HEK293 (cell line): ENCODE data around the gene BLOC1S5.

ENCODE experiments used
- EGR2 ChIP-seq: fragments of 450-650 bp; formaldehyde crosslinking; IDR thresholded peaks from 2 replicates; pipeline ENCODE4 v1.5.1; 2016; ENCODE audit warnings: low read depth, missing biosample characterization, missing genetic modification characterization
- IKZF3 ChIP-seq: fragments of 450-650 bp; IDR thresholded peaks from 2 replicates; pipeline ENCODE4 v1.5.0; 2018; ENCODE audit warnings: missing biosample characterization, mild to moderate bottlenecking, missing genetic modification characterization, moderate library complexity
- KLF7 ChIP-seq: fragments of 450-650 bp; formaldehyde crosslinking; IDR thresholded peaks from 2 replicates; pipeline ENCODE4 v1.5.1; 2016; ENCODE audit warnings: missing biosample characterization, missing genetic modification characterization, borderline replicate concordance
- ZBTB8A ChIP-seq: fragments of 450-650 bp; formaldehyde crosslinking; IDR thresholded peaks from 2 replicates; pipeline ENCODE4 v1.5.1; 2016; ENCODE audit warnings: missing biosample characterization, missing genetic modification characterization
- ZNF140 ChIP-seq: fragments of 450-650 bp; formaldehyde crosslinking; IDR thresholded peaks from 2 replicates; pipeline ENCODE4 v1.5.1; 2016; ENCODE audit warnings: missing biosample characterization, missing genetic modification characterization
- ZNF146 ChIP-seq: fragments of 450-650 bp; formaldehyde crosslinking; IDR thresholded peaks from 2 replicates; pipeline ENCODE4 v1.5.1; 2016; ENCODE audit warnings: missing biosample characterization, missing genetic modification characterization
- ZNF19 ChIP-seq: fragments of 450-650 bp; formaldehyde crosslinking; IDR thresholded peaks from 2 replicates; pipeline ENCODE4; 2016; ENCODE audit warnings: missing biosample characterization, missing genetic modification characterization, low read depth
- ZNF2 ChIP-seq: fragments of 450-650 bp; formaldehyde crosslinking; IDR thresholded peaks from 2 replicates; pipeline ENCODE4 v1.5.1; 2016; ENCODE audit warnings: missing biosample characterization, missing genetic modification characterization
- ZNF274 ChIP-seq, 2 experiments: fragments of 200-500 bp in 1 of 2; fragments of 450-650 bp in 1 of 2; sonication (Bioruptor generic) in 1 of 2; formaldehyde crosslinking in 1 of 2; IDR thresholded peaks; 2 replicates each; pipeline versions ENCODE4 v1.5.1 to v1.6.1; 2014 to 2016; ENCODE audit warnings: borderline replicate concordance in 1 of 2, inconsistent platforms in 1 of 2, low read length in 1 of 2, missing biosample characterization in 1 of 2, missing genetic modification characterization in 1 of 2
- ZNF391 ChIP-seq: fragments of 450-650 bp; formaldehyde crosslinking; IDR thresholded peaks from 2 replicates; pipeline ENCODE4 v1.5.1; 2016; ENCODE audit warnings: low read depth, missing biosample characterization, missing genetic modification characterization, borderline replicate concordance
- ZNF48 ChIP-seq: fragments of 450-650 bp; formaldehyde crosslinking; IDR thresholded peaks from 2 replicates; pipeline ENCODE4 v1.5.1; 2016; ENCODE audit warnings: missing biosample characterization, missing genetic modification characterization
- ZNF501 ChIP-seq: fragments of 450-650 bp; formaldehyde crosslinking; IDR thresholded peaks from 2 replicates; pipeline ENCODE4 v1.5.1; 2016; ENCODE audit warnings: missing biosample characterization, missing genetic modification characterization
- ZNF514 ChIP-seq: fragments of 450-650 bp; formaldehyde crosslinking; IDR thresholded peaks from 2 replicates; pipeline ENCODE4 v1.5.1; 2016; ENCODE audit warnings: missing biosample characterization, missing genetic modification characterization
- ZNF544 ChIP-seq: fragments of 450-650 bp; formaldehyde crosslinking; IDR thresholded peaks from 2 replicates; pipeline ENCODE4 v1.5.0; 2017; ENCODE audit warnings: missing biosample characterization, missing genetic modification characterization
- ZNF777 ChIP-seq: fragments of 450-650 bp; formaldehyde crosslinking; IDR thresholded peaks from 2 replicates; pipeline ENCODE4 v1.5.1; 2017; ENCODE audit warnings: missing biosample characterization, missing genetic modification characterization, borderline replicate concordance
- ZNF792 ChIP-seq: fragments of 450-650 bp; formaldehyde crosslinking; IDR thresholded peaks from 2 replicates; pipeline ENCODE4 v1.5.1; 2016; ENCODE audit warnings: missing biosample characterization, missing genetic modification characterization
- TF ChIP-seq, protein P1 (sequence below): fragments of 450-650 bp; formaldehyde crosslinking; IDR thresholded peaks from 2 replicates; pipeline ENCODE4 v1.5.1; 2016; ENCODE audit warnings: missing biosample characterization, missing genetic modification characterization
- TF ChIP-seq, protein P2 (sequence below): fragments of 450-650 bp; formaldehyde crosslinking; optimal IDR thresholded peaks from 2 replicates; pipeline ENCODE3; 2016; ENCODE audit warnings: missing biosample characterization, mild to moderate bottlenecking, missing genetic modification characterization
- TF ChIP-seq, protein P3 (sequence below): fragments of 450-650 bp; formaldehyde crosslinking; IDR thresholded peaks from 2 replicates; pipeline ENCODE4 v1.5.1; 2016; ENCODE audit warnings: missing biosample characterization, missing genetic modification characterization
- TF ChIP-seq, protein P4 (sequence below): fragments of 450-650 bp; formaldehyde crosslinking; IDR thresholded peaks from 2 replicates; pipeline ENCODE4 v1.5.1; 2016; ENCODE audit warnings: missing biosample characterization, missing genetic modification characterization
- TF ChIP-seq, protein P5 (sequence below): fragments of 450-650 bp; formaldehyde crosslinking; IDR thresholded peaks from 2 replicates; pipeline ENCODE4 v1.5.1; 2016; ENCODE audit warnings: missing biosample characterization, missing genetic modification characterization
- TF ChIP-seq, protein P6 (sequence below): fragments of 450-650 bp; formaldehyde crosslinking; IDR thresholded peaks from 2 replicates; pipeline ENCODE4 v1.5.1; 2016; ENCODE audit warnings: missing biosample characterization, missing genetic modification characterization
- TF ChIP-seq, protein P7 (sequence below): fragments of 450-650 bp; formaldehyde crosslinking; IDR thresholded peaks from 2 replicates; pipeline ENCODE4 v1.5.1; 2016; ENCODE audit warnings: missing biosample characterization, missing genetic modification characterization

The BLOC1S5 gene

DNA sequence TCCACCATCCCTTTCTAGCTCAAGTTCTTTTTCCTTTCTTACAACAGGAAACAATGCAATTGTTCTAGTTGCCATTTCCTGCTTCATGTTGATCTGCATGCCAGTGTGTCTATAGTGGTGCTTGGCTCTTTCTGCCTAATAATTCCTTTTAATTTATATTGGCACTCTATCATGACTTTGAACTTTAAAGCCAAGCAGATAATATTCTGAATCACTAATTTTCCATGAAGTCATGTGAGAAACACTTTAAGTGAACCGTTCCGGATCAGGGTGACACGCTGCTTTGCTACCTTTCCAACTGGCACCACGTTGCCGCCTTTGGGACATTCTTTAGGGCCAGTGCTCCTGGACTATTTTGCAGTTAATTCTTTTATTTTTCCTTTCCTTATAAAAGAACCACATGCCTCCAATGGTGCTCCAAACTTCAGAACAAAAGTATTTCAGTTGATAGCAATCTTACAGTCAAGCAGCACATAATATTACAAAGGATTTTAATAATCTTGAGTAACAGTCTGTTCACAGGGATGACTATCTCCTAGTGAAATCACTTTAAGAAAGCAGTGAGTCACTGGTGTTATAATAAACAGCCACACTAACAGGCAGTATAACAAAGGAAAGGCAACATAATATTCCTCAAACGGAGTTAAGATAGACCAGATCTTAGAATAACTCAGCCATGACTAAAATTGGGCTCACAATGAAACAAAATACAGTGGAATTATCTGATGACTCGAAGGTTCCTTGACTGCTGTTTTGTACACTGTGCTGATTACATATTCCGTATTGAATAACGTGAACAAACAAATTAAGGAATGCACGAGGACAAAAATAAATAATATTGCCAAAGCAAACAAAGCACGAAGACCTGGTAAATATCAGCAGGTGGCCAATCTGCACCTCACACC is 19.0 kb upstream of the BLOC1S5 start (continued):
- TF ChIP-seq ZNF146 (tag by site-specific recombination) (peak; percentile 86), ZNF391 (peak; percentile 59; the same call in 1 of the 2 replicates), EGR2 (no peak), ZNF792 (tag by site-specific recombination) (no peak), ZNF2 (no peak), ZNF777 (tag by site-specific recombination) (no peak), ZNF514 (no peak), ZBTB8A (tag by site-specific recombination) (no peak), ZNF48 (tag by site-specific recombination) (no peak), KLF7 (tag by site-specific recombination) (no peak), ZNF274 (IDR thresholded peaks at IDR 0.05; ENCODE audit: low read length) (no peak), ZNF274 (tag by site-specific recombination; IDR thresholded peaks at IDR 0.05; ENCODE audit: borderline replicate concordance) (no peak), ZNF501 (tag by site-specific recombination) (no peak), ZNF544 (no peak), IKZF3 (tag by site-specific recombination) (no peak), ZNF140 (tag by site-specific recombination) (no peak), ZNF19 (tag by site-specific recombination) (no peak)
- TF ChIP-seq, protein P1, sequence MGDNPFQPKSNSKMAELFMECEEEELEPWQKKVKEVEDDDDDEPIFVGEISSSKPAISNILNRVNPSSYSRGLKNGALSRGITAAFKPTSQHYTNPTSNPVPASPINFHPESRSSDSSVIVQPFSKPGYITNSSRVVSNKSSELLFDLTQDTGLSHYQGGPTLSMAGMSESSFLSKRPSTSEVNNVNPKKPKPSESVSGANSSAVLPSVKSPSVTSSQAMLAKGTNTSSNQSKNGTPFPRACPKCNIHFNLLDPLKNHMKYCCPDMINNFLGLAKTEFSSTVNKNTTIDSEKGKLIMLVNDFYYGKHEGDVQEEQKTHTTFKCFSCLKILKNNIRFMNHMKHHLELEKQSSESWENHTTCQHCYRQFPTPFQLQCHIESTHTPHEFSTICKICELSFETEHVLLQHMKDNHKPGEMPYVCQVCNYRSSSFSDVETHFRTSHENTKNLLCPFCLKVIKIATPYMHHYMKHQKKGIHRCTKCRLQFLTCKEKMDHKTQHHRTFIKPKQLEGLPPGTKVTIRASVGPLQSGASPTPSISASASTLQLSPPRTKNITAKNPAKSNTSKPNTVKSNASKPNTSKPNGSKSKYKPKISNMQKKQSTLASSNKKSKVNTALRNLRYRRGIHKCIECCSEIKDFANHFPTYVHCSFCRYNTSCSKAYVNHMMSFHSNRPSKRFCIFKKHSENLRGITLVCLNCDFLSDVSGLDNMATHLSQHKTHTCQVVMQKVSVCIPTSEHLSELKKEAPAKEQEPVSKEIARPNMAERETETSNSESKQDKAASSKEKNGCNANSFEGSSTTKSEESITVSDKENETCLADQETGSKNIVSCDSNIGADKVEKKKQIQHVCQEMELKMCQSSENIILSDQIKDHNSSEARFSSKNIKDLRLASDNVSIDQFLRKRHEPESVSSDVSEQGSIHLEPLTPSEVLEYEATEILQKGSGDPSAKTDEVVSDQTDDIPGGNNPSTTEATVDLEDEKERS (tag by site-specific recombination) = no peak
- TF ChIP-seq, protein P2, sequence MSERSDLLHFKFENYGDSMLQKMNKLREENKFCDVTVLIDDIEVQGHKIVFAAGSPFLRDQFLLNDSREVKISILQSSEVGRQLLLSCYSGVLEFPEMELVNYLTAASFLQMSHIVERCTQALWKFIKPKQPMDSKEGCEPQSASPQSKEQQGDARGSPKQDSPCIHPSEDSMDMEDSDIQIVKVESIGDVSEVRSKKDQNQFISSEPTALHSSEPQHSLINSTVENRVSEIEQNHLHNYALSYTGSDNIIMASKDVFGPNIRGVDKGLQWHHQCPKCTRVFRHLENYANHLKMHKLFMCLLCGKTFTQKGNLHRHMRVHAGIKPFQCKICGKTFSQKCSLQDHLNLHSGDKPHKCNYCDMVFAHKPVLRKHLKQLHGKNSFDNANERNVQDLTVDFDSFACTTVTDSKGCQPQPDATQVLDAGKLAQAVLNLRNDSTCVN (tag by site-specific recombination) = no peak
- TF ChIP-seq, protein P3, sequence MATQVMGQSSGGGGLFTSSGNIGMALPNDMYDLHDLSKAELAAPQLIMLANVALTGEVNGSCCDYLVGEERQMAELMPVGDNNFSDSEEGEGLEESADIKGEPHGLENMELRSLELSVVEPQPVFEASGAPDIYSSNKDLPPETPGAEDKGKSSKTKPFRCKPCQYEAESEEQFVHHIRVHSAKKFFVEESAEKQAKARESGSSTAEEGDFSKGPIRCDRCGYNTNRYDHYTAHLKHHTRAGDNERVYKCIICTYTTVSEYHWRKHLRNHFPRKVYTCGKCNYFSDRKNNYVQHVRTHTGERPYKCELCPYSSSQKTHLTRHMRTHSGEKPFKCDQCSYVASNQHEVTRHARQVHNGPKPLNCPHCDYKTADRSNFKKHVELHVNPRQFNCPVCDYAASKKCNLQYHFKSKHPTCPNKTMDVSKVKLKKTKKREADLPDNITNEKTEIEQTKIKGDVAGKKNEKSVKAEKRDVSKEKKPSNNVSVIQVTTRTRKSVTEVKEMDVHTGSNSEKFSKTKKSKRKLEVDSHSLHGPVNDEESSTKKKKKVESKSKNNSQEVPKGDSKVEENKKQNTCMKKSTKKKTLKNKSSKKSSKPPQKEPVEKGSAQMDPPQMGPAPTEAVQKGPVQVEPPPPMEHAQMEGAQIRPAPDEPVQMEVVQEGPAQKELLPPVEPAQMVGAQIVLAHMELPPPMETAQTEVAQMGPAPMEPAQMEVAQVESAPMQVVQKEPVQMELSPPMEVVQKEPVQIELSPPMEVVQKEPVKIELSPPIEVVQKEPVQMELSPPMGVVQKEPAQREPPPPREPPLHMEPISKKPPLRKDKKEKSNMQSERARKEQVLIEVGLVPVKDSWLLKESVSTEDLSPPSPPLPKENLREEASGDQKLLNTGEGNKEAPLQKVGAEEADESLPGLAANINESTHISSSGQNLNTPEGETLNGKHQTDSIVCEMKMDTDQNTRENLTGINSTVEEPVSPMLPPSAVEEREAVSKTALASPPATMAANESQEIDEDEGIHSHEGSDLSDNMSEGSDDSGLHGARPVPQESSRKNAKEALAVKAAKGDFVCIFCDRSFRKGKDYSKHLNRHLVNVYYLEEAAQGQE (tag by site-specific recombination) = no peak
- TF ChIP-seq, protein P4, sequence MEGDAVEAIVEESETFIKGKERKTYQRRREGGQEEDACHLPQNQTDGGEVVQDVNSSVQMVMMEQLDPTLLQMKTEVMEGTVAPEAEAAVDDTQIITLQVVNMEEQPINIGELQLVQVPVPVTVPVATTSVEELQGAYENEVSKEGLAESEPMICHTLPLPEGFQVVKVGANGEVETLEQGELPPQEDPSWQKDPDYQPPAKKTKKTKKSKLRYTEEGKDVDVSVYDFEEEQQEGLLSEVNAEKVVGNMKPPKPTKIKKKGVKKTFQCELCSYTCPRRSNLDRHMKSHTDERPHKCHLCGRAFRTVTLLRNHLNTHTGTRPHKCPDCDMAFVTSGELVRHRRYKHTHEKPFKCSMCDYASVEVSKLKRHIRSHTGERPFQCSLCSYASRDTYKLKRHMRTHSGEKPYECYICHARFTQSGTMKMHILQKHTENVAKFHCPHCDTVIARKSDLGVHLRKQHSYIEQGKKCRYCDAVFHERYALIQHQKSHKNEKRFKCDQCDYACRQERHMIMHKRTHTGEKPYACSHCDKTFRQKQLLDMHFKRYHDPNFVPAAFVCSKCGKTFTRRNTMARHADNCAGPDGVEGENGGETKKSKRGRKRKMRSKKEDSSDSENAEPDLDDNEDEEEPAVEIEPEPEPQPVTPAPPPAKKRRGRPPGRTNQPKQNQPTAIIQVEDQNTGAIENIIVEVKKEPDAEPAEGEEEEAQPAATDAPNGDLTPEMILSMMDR (tag by site-specific recombination) = no peak
- TF ChIP-seq, protein P5, sequence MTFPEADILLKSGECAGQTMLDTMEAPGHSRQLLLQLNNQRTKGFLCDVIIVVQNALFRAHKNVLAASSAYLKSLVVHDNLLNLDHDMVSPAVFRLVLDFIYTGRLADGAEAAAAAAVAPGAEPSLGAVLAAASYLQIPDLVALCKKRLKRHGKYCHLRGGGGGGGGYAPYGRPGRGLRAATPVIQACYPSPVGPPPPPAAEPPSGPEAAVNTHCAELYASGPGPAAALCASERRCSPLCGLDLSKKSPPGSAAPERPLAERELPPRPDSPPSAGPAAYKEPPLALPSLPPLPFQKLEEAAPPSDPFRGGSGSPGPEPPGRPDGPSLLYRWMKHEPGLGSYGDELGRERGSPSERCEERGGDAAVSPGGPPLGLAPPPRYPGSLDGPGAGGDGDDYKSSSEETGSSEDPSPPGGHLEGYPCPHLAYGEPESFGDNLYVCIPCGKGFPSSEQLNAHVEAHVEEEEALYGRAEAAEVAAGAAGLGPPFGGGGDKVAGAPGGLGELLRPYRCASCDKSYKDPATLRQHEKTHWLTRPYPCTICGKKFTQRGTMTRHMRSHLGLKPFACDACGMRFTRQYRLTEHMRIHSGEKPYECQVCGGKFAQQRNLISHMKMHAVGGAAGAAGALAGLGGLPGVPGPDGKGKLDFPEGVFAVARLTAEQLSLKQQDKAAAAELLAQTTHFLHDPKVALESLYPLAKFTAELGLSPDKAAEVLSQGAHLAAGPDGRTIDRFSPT = peak; percentile 72; the same call in 1 of the 2 replicates
- TF ChIP-seq, protein P6, sequence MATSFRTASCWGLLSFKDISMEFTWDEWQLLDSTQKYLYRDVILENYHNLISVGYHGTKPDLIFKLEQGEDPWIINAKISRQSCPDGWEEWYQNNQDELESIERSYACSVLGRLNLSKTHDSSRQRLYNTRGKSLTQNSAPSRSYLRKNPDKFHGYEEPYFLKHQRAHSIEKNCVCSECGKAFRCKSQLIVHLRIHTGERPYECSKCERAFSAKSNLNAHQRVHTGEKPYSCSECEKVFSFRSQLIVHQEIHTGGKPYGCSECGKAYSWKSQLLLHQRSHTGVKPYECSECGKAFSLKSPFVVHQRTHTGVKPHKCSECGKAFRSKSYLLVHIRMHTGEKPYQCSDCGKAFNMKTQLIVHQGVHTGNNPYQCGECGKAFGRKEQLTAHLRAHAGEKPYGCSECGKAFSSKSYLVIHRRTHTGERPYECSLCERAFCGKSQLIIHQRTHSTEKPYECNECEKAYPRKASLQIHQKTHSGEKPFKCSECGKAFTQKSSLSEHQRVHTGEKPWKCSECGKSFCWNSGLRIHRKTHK (tag by site-specific recombination) = no peak
- TF ChIP-seq, protein P7, sequence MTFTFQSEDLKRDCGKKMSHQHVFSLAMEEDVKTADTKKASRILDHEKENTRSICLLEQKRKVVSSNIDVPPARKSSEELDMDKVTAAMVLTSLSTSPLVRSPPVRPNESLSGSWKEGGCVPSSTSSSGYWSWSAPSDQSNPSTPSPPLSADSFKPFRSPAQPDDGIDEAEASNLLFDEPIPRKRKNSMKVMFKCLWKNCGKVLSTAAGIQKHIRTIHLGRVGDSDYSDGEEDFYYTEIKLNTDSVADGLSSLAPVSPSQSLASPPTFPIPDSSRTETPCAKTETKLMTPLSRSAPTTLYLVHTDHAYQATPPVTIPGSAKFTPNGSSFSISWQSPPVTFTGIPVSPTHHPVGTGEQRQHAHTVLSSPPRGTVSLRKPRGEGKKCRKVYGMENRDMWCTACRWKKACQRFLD = no peak
